Activated naive CD4-positive, alpha-beta T cell (primary cell): ENCODE results near the gene TFCP2L1.

Experiments
- DNase-seq, 4 experiments: peaks; one replicate each; lab custom pipeline; 2025; lab: John Stamatoyannopoulos, UW

The TFCP2L1 gene

GRCh38 chr2:121266543-121267106 lies 18.4 kb downstream of the TFCP2L1 start:
- DNase-seq: no peak

DNA sequence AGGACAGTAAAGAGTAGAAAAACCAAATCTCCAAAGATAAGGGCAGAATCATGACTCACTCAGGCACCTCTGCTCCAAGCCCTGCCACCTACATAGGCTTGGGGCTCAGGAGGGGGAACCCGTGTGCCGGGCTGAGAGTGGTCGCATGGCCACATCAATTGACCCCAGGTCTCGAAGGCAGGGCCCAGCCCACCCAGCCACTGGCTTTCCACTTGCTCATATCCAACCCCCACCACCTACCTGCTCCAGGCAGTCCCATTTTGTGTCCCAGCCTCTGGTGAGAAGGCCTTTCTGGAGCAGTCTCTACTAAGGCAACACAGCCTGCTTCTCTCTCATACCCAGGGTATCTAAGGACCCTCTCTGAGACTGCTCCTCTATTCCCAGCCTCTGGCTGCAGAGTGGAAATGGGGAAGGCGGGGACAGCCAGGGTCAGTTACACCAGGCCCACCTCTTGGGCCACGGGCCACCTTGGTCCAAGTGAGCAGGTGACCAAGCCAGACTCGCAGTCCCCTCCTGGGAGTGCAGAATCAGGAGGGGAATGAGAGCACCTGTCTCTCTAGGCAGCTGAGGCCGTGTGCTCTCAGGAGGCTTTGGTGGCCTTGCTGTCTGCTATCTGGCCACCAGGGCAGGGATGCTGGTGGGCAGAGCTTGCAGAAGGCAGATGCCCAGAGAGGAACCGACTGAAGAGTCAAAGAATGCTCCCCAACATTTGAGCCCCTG lies 20.8 kb downstream of the TFCP2L1 start:
- DNase-seq: no peak

DNA sequence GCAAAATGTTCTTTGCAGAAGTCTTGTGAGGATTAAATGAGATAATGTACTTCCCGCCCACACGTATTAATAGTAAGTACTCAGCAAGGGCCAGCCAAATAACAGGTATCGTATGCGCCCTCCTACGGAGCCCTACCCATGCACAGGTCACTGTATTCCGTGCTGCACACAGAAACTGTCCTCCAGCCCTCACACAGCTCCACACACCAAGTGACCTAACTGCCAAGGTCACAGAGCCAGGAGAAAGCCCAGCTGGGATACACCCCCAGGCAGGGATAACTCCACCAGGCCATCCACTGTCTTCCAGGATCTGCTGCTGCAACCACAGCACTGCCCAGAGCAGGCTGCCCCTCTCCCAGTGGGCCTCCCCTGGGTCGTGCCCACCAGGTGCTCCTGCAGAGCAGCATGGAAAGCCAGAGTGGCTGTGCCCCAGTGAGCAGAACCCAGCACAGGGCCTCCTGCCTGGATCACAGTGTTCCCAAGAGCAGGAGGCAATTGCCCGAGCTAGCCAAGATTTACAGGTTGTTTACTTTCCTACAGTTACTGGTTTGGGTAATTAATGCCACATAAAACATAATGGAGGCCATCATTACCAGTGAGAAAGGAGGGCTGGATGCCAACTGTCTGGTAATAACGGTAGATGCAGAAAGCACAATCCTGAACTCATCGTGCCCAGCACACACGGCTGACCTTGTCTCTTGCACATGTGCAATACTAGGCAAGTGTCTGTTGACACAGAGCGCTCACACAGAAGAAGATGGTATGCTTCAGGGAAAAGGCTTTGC lies 24.4 kb downstream of the TFCP2L1 start:
- DNase-seq: no peak

DNA sequence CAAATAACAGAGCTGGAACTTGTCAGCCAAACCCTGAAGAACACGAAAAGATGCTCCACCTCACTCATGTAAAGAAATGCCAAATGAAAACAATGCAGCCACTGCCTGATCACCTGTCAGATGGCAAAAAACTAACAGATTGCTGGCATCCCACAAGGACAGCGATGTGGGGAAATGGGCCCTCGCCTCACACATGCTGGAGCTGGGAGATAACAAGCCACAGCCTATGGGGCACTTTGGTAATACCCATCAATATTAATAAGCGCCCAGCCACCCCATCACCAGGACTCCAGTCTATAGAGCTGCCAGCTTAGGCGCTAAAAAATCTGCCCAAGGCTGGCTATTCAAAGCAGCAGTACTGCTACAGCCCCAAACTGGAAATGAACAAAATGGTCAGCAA lies 27.0 kb downstream of the TFCP2L1 start:
- no peak for DNase-seq

DNA sequence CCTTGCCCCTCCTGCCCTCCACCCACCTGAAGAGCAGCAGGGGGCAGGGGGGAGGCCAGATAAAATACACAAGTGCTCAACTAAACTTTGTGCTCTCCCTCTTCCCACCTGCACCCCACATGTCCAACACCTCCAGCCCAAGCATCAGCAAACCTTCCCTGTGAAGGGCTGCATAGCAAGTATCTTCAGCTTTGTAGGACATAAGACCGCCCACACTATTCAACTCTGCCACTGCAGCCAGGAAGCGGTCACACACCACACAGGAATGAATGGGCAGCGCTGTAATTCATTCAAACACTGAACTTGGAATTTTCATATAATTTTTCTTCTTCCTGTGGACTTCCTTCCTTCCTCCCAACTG lies 27.5 kb downstream of the TFCP2L1 start:
- no peak for DNase-seq

- DNase-seq: no peak
Observed at GRCh38 chr2:121256720-121257479, 28.1 kb downstream of the TFCP2L1 start.

- no peak for DNase-seq
Observed at GRCh38 chr2:121255358-121255757, 29.6 kb downstream of the TFCP2L1 start.

DNA sequence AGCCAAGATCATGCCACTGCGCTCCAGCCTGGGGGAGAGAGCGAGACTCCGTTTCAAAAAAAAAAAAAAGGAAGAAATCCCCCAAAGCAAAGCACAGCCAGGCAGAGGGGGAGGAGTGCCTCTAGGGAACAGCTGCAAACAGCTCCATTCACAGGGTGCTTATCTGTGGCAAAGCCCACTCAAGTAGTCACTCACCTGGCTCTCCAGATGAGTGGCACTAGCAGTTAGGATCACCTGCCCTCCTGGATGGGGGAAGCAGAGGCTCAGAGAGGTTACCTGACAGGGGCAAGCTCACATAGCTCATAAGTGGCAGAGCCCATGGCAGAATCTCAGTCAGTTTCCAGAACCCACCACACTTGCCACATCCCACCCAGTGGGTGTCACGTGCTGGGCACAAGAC lies 30.3 kb downstream of the TFCP2L1 start:
- no peak for DNase-seq

DNA sequence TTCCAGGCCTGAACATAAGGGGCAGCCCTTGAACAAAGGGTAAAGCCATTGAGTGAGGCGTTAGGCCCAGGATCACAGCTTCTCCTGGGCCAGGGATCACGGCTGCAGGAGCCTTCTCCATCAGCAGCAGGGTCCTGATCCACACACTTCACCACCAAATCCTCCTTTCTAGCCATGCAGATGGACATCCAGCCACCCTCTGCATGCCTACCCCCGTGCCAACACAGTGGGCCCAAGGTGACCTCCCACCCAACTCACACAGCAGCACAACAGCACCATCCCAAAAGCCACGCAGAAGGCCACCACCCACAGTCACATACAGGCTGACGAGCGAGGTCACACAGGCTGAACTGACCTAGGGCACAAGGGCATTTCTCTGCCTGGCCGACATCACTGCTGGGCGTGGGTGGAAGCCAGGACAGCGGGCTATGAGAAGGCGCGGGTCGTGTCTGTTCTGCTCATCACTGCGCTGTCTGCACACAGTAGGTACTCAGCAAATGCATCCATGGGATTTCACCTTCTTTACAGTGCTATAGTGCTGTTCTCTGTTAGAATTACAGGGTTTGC lies 31.2 kb downstream of the TFCP2L1 start:
- no peak for DNase-seq

DNA sequence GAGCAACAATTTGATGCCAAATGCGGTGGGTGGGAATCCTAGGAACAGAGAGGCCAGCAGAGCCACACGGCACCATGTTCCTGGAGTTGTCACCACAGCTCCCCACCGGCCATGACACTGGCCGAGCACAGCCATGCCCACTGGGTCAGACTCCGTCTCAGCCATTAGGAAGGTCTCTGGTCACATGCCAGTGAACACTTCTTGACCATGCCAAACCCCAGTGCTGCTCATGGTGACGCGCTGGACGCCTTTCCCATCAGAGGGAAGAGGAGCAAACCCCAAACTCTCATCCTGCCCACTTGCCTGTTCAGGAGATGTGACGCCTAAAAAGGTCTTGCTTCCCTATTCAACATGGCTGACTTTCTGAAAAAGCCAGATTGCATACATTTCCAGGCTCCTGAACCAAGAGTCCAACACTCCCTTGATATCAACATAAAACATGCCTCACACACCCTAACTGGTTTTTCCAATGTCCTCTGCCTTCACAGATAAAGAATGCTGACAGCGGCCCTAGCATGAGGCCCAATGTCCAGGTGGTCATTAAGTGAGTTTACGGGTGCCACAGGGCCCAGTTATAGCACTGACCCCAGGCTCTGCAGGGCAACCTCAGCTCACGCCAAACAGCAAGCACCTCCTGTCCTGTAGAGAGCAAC lies 31.9 kb downstream of the TFCP2L1 start:
- DNase-seq: no peak

DNA sequence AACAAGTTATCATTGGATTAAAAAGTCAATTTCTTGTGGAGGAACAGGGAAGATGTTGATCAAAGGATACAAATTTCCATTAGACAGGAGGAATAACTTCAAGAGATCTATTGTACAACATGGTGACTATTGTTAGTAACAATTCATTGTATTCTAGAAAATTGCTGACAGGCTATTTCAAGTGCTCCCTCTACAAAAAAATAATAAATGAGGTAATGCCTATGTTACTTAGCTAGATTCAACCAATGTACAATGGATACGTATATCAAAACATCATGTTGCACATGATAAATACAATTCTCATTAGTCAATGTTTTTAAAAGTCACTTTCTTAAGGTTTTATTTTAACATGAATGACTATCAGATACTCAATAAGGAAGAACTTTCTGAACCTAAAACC lies 33.5 kb downstream of the TFCP2L1 start:
- no peak for DNase-seq

GRCh38 chr2:121248766-121249343 lies 36.1 kb downstream of the TFCP2L1 start:
- no peak for DNase-seq

DNA sequence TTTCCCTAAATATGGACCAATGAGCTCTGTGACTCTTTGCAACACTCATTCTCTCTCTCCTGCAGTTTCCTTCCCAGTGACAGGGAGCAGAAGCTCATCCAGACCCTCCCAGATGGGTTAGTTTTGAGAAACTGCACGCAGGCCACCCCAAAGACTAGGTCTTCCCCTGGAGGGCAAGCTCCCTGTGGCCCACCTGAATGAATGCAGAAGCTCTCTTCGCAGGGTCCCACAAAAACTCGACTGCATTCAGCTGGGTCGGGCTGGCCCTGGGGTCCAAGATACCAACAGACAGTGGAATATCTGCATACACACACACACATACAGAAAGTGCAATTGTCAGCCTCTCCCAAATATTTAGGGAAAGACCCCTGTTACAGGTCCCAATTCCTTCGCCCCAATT lies 37.0 kb downstream of the TFCP2L1 start:
- DNase-seq: no peak

DNA sequence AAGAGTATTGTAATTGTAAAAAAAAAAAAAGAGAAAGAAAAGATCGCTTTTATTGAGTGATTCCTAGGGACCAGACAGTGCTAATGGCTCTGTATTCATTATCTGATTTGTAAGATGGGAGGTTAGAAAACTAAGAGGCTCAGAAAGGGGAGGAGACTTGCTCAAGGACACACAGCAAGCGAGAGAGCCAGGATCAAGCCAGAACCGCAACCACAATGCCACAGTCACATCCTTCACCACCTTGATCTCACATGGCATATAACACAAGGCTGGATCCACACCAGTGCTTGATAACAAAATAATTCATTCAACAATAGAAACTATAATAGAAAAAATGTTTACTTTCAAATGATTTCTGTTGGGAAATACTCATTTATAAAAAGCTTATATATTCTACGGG lies 37.5 kb downstream of the TFCP2L1 start:
- no peak for DNase-seq

- no peak for DNase-seq
Observed at GRCh38 chr2:121246704-121247255, 38.2 kb downstream of the TFCP2L1 start.

GRCh38 chr2:121245913-121246312 lies 39.1 kb downstream of the TFCP2L1 start:
- no peak for DNase-seq

GRCh38 chr2:121245120-121245820 lies 39.7 kb downstream of the TFCP2L1 start:
- DNase-seq: no peak

- no peak for DNase-seq
Observed at GRCh38 chr2:121244616-121245015, 40.4 kb downstream of the TFCP2L1 start.

DNA sequence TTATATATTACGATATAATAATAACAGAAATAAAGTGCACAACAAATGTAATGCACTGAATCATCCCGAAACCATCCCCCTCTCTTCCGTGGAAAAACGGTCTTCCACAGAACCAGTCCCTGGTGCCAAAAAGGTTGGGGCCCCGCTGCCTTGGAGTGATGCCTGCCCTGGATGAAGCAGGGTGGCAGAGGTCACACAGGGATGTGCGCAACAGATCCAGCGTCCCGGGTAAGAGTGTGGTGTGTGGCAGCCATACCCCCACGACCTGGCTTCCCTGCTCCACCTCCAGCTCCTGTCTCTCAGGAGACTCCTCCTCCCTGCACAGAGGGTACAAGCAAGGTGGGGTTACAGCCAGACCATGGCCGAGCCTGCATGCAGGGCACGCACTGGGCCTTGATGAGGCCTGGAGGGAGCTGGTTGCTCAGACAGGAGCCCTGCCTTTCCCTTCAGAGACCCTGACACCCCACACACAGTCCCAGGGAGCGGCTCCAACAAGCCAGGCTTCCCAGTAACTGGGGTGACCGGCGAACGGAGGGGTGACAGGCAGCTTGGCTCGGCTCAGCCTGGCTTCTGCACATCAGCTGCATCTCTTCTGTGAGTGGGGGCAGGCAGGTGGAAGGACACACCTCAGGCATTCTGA lies 41.1 kb downstream of the TFCP2L1 start:
- no peak for DNase-seq

DNA sequence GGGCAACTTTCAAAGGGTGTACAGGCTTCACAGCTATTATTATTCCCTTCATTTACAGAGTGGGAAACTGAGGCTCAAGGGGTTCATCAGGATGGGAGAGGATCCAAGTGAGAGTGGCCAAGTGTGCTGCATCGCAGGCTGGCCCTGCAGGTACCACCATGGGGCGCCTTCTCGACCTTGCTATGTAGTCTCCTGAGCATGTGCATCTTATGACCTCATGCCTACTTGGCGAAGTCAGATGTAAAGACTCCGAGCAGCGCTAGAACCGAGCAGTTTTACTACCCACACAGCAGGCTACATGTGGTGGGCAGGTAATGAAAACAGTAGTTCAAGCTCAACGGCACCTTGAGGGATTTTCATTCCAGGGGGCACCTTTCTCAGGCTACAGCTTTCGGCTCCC lies 42.0 kb downstream of the TFCP2L1 start:
- DNase-seq: no peak
